ENCODE measurements around the gene AOPEP. TPM values are rescaled to one million over a fixed set of nuclear protein-coding genes. Genes with fewer than 3 reads are reported as not detected.

AOPEP gene
- total and polyA plus RNA-seq, 9 of the 15 experiments (the other 6 are each of a cell fraction or from before 2014, with no cell fraction given), result 4.5 to 19.3 (median 13.5) TPM

- BruUV-seq (replicated peaks), result no TSS peak
- H3K9me1 ChIP-seq (ENCODE audit: control insufficient read depth, insufficient read depth, low read length), result peaks cover 3% of the 10 kb centered on the region
- H3K79me2 ChIP-seq (ENCODE audit: control insufficient read depth, insufficient read depth, low read length), result no peaks in the 10 kb centered on the region
- H3K4me3 ChIP-seq, result no peak overlapping the region
- ATAC-seq (no peak), FAIRE-seq (peak; percentile 19), DNase-seq (ENCODE audit: extremely low read depth in 1 of 4, low spot score in 3 of 4) (no peak)
- H3K27ac ChIP-seq (ENCODE audit: extremely low read depth, low read depth, low read length), result no peak overlapping the region
- no peak overlapping the region for H2AFZ ChIP-seq (ENCODE audit: low read depth, low read length)
- 62% methylated on average over 2 of the region's 2 CpGs for WGBS (ENCODE audit: insufficient coverage, low coverage, missing lambda C conversion rate)
- peaks cover 5 to 10% of the 10 kb centered on the region in 2 experiments; a peak in 4 of 5 replicates for H3K4me1 ChIP-seq (replicated peaks in 1 of 2; ENCODE audit: control insufficient read depth in 2 of 2, insufficient read depth in 2 of 2, low read length in 2 of 2)
- in situ Hi-C loops (cut with MboI), result no loop called here
- no peaks in the 10 kb centered on the region for H3K27me3 ChIP-seq (ENCODE audit: control insufficient read depth in 2 of 2, insufficient read depth in 2 of 2, low read length in 2 of 2)
- H3K4me2 ChIP-seq (ENCODE audit: insufficient read depth, low read length), result no peak overlapping the region
- ChIA-PET CTCF (ENCODE audit: low intra/inter-chr PET ratio) (no interaction called here), POLR2A (interaction anchor here (1.3 to 2.1 kb wide), 3 partner anchors 9 to 12 kb away, joined by 3 to 7 read pairs (median 4); no protein-coding TSS in a partner anchor)
- no peaks in the 10 kb centered on the region; the same call in 1 of the 2 replicates for H4K20me1 ChIP-seq (replicated peaks; ENCODE audit: control insufficient read depth, insufficient read depth, low read length)
- TF ChIP-seq OTX1 (CRISPR knock-in tag; IDR thresholded peaks at IDR 0.05), result no peak
- no peak for TF ChIP-seq E4F1 (CRISPR knock-in tag; IDR thresholded peaks at IDR 0.05; ENCODE audit: borderline replicate concordance)
- TF ChIP-seq HMGN3 (IDR thresholded peaks at IDR 0.05; ENCODE audit: borderline replicate concordance, extremely low read depth, insufficient read length, low read depth, low read length), result no peak
- no peak for TF ChIP-seq ZNF589 (CRISPR knock-in tag; IDR thresholded peaks at IDR 0.05; ENCODE audit: low read depth)
- TF ChIP-seq NBN (IDR thresholded peaks at IDR 0.05; ENCODE audit: low read depth), result no peak
- no peak for TF ChIP-seq ZNF316 (IDR thresholded peaks at IDR 0.05)
- no peak for TF ChIP-seq PRDM10 (IDR thresholded peaks at IDR 0.05; ENCODE audit: partially characterized antibody)
- no peak for TF ChIP-seq MAX (CRISPR knock-in tag; IDR thresholded peaks at IDR 0.05)
- no peaks in the 10 kb centered on the region for H3K36me3 ChIP-seq (ENCODE audit: control insufficient read depth, insufficient read depth, low read length)
- intact Hi-C loops (cut with micrococcal nuclease), result no loop called here
- no peaks in the 10 kb centered on the region for H3K9me3 ChIP-seq (replicated peaks; ENCODE audit: control insufficient read depth, insufficient read depth, low read depth, low read length)
- H3K9ac ChIP-seq (ENCODE audit: insufficient read depth in 1 of 2, low read depth in 2 of 2, low read length in 2 of 2), result no peak overlapping the region
Measured at GRCh38 chr9:95036676-95037075, 310.2 kb downstream of the AOPEP start.

Data from K562 (cell line).